GM12872 (cell line): Measurements from ENCODE around the gene AK4.

ENCODE experiments used
- CTCF ChIP-seq: IDR thresholded peaks from 3 replicates; pipeline ENCODE4 v1.5.1; 2011; ENCODE audit warnings: low read depth, mild to moderate bottlenecking, low read length, moderate library complexity; ENCODE audit not compliant: insufficient read depth

Gene AK4

GRCh38 chr1:65113298-65113697, 34.7 kb upstream of the AK4 start:
- no peak for TF ChIP-seq CTCF

GRCh38 chr1:65114322-65114721, 33.7 kb upstream of the AK4 start:
- TF ChIP-seq CTCF: no peak

DNA sequence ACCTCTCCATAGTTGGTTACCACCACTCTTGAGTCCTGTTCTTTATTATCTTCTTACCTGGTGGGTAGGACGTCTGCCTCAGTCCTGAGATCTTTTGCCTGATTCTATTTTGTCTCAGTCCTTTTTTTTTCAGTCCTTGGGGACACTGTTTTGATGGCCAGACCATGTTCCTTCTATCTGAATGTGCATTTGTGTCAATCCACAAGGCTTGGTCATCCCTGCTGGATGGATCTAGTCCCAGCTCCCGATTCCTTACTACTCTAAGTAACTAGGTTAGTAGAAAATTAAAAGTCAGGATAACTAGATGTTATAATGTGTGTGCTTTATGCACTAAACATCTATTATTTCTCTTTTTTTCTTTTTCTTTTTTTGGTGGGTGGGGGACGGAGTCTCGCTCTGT, 28.1 kb upstream of the AK4 start:
- TF ChIP-seq CTCF: no peak

- TF ChIP-seq CTCF: no peak
Observed at GRCh38 chr1:65138524-65138923, 9.5 kb upstream of the AK4 start.

DNA sequence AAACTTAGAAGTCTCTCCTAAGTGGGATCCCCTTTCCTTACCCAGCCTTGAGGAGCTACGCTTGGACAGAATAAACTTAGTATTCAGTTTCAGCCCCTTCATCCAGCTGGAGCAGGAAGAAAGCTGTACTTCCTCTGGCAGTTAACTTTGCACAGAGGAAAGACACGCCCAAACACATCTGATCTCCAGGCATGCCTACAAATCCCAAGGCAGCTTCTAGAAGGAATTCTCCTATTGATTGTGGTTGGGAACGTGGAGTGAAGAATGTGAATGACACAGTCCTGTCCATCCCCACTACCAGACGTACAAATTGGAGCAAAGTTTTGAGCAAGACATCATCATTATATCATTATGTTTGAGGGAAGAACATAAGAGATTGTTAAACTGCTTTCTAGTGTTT, 6.6 kb upstream of the AK4 start:
- no peak for TF ChIP-seq CTCF

- no peak for TF ChIP-seq CTCF
Observed at GRCh38 chr1:65141918-65142317, 6.1 kb upstream of the AK4 start.

GRCh38 chr1:65146908-65147423, 1.0 kb upstream of the AK4 start:
- TF ChIP-seq CTCF: no peak

DNA sequence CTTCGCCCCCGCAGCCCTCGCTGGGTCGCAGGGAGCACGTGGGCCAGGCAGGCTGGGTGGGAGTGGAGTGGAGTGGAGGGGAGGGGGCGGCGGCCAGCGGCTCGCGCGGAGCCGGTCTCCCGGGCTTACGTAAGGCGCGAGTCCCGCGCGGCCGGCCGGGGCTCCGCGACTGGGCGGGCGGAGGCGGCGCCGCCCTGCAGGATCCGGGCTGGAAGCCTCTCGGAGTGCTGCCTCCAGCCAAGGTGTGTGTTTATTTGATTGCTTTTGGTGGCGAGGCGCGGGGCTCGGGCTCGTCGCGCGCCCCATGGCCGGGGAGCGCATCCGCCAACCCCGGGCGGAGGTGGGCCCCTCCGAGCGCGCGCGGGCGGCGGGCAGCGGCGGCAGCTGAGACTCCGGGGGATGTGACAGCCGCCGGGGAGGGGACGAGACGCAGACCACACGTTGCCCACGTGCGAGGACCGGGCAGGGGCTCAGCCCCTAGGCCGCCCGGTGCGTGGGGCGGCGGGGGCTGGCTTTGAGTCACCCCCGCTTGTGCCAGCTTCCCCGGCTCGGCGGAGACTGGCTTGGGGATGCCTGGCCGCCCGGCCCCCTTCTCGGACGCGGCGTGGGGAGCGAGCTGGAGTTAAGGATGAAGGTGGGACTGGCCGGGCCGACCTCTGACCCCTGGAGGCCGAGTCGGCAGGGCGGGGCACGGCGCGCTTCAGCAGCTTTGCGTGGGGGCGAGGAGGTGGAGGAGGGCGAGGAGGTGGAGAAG, 402 bp upstream of the AK4 start:
- no peak for TF ChIP-seq CTCF
